DND-41 (cell line): ENCODE results near the gene MAML3.

Source experiments
- ATAC-seq: fragments of 200-7000 bp; cut with Tn5 transposase; 3 replicates; pipeline ENCODE4 v1.9.1; 2021; ENCODE audit warnings: low read depth; ENCODE audit not compliant: insufficient read depth
- DNase-seq: peaks from one replicate; pipeline ENCODE4 v3.0.0-alpha.2; 2020
- H2AFZ ChIP-seq: 2 replicates; pipeline ENCODE4 v1.6.0; 2012; ENCODE audit warnings: low read depth, low read length
- H3K27ac ChIP-seq: 2 replicates; pipeline ENCODE4 v1.5.1; 2012; ENCODE audit warnings: low read length, inconsistent platforms
- H3K27me3 ChIP-seq: fragments of 200-600 bp; sonication (generic); 2 replicates; pipeline ENCODE4 v1.6.0; 2012; ENCODE audit warnings: low read length, mild to moderate bottlenecking, inconsistent platforms; ENCODE audit not compliant: insufficient read depth, poor library complexity
- H3K36me3 ChIP-seq: 2 replicates; pipeline ENCODE4 v1.5.1; 2012; ENCODE audit warnings: low read length, inconsistent platforms; ENCODE audit not compliant: insufficient read depth
- H3K4me1 ChIP-seq: 2 replicates; pipeline ENCODE4 v1.5.1; 2012; ENCODE audit warnings: mild to moderate bottlenecking, low read length; ENCODE audit not compliant: insufficient read depth
- H3K4me2 ChIP-seq: 2 replicates; pipeline ENCODE4 v1.6.0; 2012; ENCODE audit warnings: mild to moderate bottlenecking, moderate library complexity, low read length, inconsistent platforms; ENCODE audit not compliant: insufficient read depth
- H3K4me3 ChIP-seq, 2 experiments: fragments of 200-600 bp in 1 of 2; shearing (Covaris generic) in 1 of 2; 2 replicates each; pipeline ENCODE4 v1.5.1; 2012 to 2016; ENCODE audit warnings: inconsistent platforms in 2 of 2, low read length in 2 of 2, mild to moderate bottlenecking in 2 of 2, low read depth in 1 of 2, moderate library complexity in 1 of 2
- H3K79me2 ChIP-seq: 2 replicates; pipeline ENCODE4 v1.6.0; 2012; ENCODE audit warnings: low read length, inconsistent platforms; ENCODE audit not compliant: insufficient read depth
- H3K9ac ChIP-seq: 2 replicates; pipeline ENCODE4 v1.6.0; 2012; ENCODE audit warnings: low read depth, mild to moderate bottlenecking, inconsistent platforms, low read length, moderate library complexity
- H3K9me3 ChIP-seq: 2 replicates; pipeline ENCODE4 v1.5.1; 2012; ENCODE audit warnings: low read length, moderate library complexity, mild to moderate bottlenecking, inconsistent platforms; ENCODE audit not compliant: insufficient read depth, severe bottlenecking
- H4K20me1 ChIP-seq: 2 replicates; pipeline ENCODE4 v1.6.0; 2012; ENCODE audit warnings: low read length; ENCODE audit not compliant: insufficient read depth
- CTCF ChIP-seq: IDR thresholded peaks from 2 replicates; pipeline ENCODE4 v1.5.1; 2012; ENCODE audit warnings: borderline replicate concordance, low read length, moderate library complexity, mild to moderate bottlenecking; ENCODE audit not compliant: poor library complexity, severe bottlenecking; ENCODE audit errors: extremely low read depth
- EZH2 ChIP-seq: IDR thresholded peaks from 3 replicates; pipeline ENCODE4 v1.6.1; 2012; ENCODE audit warnings: borderline replicate concordance, low read depth, mild to moderate bottlenecking, moderate library complexity, low read length, inconsistent platforms; ENCODE audit not compliant: severe bottlenecking

The MAML3 gene

GRCh38 chr4:139676913-139677585 is 476.9 kb downstream of the MAML3 start:
- Histone ChIP-seq H3K9me3 (no peaks in the 10 kb centered on the region), H3K4me2 (no peak overlapping the region), H3K79me2 (no peaks in the 10 kb centered on the region), H3K27ac (no peak overlapping the region), H3K27me3 (no peaks in the 10 kb centered on the region), H3K9ac (no peak overlapping the region), H3K4me1 (no peaks in the 10 kb centered on the region), H2AFZ (no peak overlapping the region), H3K4me3 (no peak overlapping the region), H4K20me1 (no peaks in the 10 kb centered on the region), H3K36me3 (peaks cover 19% of the 10 kb centered on the region; the same call in 1 of the 2 replicates)
- no peak for TF ChIP-seq EZH2
- no peak for TF ChIP-seq CTCF
- DNase-seq: no peak
- no peak for ATAC-seq

GRCh38 chr4:139676365-139676764 is 477.6 kb downstream of the MAML3 start:
- Histone ChIP-seq H3K36me3 (peaks cover 19% of the 10 kb centered on the region; the same call in 1 of the 2 replicates), H3K27ac (no peak overlapping the region), H4K20me1 (no peaks in the 10 kb centered on the region), H3K79me2 (no peaks in the 10 kb centered on the region), H3K4me2 (no peak overlapping the region), H3K27me3 (no peaks in the 10 kb centered on the region), H3K9me3 (no peaks in the 10 kb centered on the region), H3K9ac (no peak overlapping the region), H3K4me1 (no peaks in the 10 kb centered on the region), H3K4me3 (no peak overlapping the region), H2AFZ (no peak overlapping the region)
- ATAC-seq: no peak
- DNase-seq: no peak
- no peak for TF ChIP-seq CTCF
- no peak for TF ChIP-seq EZH2

GRCh38 chr4:139675651-139676050 is 478.3 kb downstream of the MAML3 start:
- TF ChIP-seq CTCF (no peak), EZH2 (no peak)
- H3K27me3 ChIP-seq: no peaks in the 10 kb centered on the region
- DNase-seq (no peak), ATAC-seq (no peak)
- no peaks in the 10 kb centered on the region for H3K4me1 ChIP-seq
- no peak overlapping the region for H3K4me2 ChIP-seq
- no peak overlapping the region for H3K9ac ChIP-seq
- no peaks in the 10 kb centered on the region for H3K79me2 ChIP-seq
- peaks cover 16% of the 10 kb centered on the region; the same call in 1 of the 2 replicates for H3K36me3 ChIP-seq
- H3K4me3 ChIP-seq: no peak overlapping the region
- H2AFZ ChIP-seq: no peak overlapping the region
- no peaks in the 10 kb centered on the region for H3K9me3 ChIP-seq
- no peaks in the 10 kb centered on the region for H4K20me1 ChIP-seq
- no peak overlapping the region for H3K27ac ChIP-seq
